ENCODE results near the gene ZNF431.
"Not testable (repeated sequence)": the region's sequence is repeated elsewhere in the genome, so short reads cannot be mapped to it uniquely, and the experiment has no call there.

The ZNF431 gene

DNA sequence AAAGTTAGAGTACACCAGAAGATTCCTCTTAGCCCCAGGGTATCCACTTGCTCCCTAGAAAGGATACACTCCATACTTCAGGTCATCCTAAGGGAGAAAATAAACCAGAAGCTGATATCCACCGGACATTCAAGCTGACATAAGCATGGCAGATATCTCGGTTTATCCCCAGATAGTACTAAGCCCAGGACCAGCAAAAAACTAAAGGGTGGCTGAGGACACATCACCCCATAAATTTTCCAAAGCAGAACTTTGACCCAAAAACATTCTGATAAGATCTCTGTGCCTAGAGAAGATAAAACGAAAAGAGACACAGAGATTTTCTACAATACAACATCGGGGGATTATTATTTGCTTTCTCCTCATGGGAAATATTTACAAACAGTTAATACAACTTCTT lies 13.9 kb upstream of the ZNF431 start:
- H3K27me3 ChIP-seq (ENCODE audit: control insufficient read depth, insufficient read depth, low read length) = no peaks in the 10 kb centered on the region
- H3K36me3 ChIP-seq (ENCODE audit: control insufficient read depth, low read depth, low read length) = no peaks in the 10 kb centered on the region
- H3K9ac ChIP-seq (ENCODE audit: low read length) = no peak overlapping the region
- H3K4me3 ChIP-seq (ENCODE audit: low read length) = no peak overlapping the region
- H3K4me1 ChIP-seq (ENCODE audit: control insufficient read depth, low read depth, low read length) = no peaks in the 10 kb centered on the region
- no peak overlapping the region for H3K27ac ChIP-seq (ENCODE audit: low read length)
- peaks cover 14% of the 10 kb centered on the region for H3K9me3 ChIP-seq (ENCODE audit: control insufficient read depth, low read depth, low read length)

DNA sequence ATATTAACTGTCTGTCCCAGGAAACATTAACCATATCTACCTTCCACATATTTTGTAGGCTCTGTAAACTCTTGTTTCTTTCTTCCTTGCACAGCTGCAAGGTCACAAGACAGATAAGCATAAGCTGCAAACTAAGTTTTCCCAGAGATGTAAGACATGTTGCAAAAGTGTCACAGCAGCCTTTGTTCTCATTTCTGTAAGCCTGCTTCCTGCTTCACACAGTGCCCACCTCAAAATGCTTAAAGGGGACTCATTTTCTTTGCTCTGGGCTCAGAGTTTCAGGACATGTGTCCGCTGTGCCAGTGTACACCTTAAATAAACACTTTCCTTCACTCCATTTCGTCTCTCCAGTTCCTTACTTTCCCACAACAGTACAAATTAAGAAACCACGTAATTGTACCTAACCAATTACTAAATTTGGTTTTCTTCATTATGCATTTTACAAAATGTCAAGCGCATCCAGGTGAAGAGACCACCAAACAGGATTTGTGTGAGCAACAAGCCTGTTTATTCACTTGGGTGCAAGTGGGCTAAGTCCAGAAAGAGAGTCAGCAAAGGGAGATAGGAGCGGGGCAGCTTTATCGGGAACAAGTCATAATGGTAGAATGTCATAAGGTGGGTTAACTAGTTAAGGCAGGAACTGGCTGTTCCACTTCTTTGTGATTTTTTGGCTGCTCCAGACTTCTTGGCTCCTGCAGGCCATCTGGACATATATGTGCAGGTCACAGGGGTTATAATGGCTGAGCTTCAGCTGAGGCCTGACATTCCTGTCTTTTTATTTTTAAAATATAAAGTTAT lies 12.7 kb upstream of the ZNF431 start:
- Histone ChIP-seq H3K36me3 (ENCODE audit: control insufficient read depth, low read depth, low read length) (no peaks in the 10 kb centered on the region), H3K27ac (ENCODE audit: low read length) (no peak overlapping the region), H3K9me3 (ENCODE audit: control insufficient read depth, low read depth, low read length) (peaks cover 14% of the 10 kb centered on the region), H3K9ac (ENCODE audit: low read length) (no peak overlapping the region), H3K4me3 (ENCODE audit: low read length) (no peak overlapping the region), H3K27me3 (ENCODE audit: control insufficient read depth, insufficient read depth, low read length) (no peaks in the 10 kb centered on the region), H3K4me1 (ENCODE audit: control insufficient read depth, low read depth, low read length) (no peaks in the 10 kb centered on the region)

DNA sequence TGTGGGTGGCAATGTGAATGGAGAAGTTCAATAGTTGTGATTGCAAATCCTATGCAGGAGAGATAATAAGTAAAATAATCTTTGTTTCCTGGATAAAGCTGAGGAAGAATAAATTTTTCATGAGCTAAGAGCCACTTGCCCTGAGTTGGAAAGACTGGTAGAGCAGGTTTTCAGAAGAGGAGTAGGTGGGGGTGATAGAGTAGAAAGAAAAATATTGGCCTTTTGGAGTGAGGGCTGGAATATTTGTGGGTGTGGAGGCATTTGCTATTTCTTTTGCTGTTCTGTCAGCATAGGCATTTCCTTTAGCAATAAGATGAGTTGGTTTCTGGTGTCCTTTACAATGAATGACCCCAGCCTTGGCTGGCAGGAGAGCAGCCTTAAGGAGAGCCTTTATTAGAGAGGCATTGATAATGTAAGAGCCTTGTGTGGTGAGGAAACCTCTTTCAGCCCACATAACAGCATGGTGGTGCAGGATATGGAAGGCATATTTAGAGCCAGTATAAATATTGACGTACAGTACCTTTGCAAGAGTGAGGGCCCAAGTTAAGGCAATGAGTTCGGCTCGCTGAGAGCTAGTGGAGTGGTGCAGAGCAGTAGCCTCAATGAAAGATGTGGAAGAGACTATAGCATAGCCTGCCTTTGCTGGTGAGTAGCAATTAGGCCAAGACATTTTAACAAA lies 11.6 kb upstream of the ZNF431 start:
- Histone ChIP-seq H3K4me1 (ENCODE audit: control insufficient read depth, low read depth, low read length) (no peaks in the 10 kb centered on the region), H3K36me3 (ENCODE audit: control insufficient read depth, low read depth, low read length) (no peaks in the 10 kb centered on the region), H3K4me3 (ENCODE audit: low read length) (no peak overlapping the region), H3K27me3 (ENCODE audit: control insufficient read depth, insufficient read depth, low read length) (no peaks in the 10 kb centered on the region), H3K27ac (ENCODE audit: low read length) (no peak overlapping the region), H3K9ac (ENCODE audit: low read length) (no peak overlapping the region), H3K9me3 (ENCODE audit: control insufficient read depth, low read depth, low read length) (peaks cover 14% of the 10 kb centered on the region)

DNA sequence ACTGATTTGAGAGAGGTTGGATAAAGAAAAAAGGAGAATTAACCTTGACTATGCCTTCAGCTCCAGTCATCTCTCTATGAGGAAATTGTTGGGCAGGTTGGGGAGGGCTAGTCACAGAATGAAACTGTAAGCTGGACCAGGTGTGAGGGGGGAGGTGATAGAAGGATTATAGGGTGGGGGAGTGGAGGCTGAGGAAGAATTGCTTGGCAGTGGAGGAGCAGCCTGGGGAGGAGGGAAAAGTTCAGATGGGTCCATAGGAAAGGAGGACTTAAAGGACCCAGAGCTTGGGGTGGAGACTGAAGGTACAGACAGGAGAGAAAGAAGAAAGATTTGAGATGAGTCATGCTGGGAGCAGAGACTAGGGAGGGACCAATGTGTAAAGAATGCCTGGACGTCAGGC lies 8.2 kb upstream of the ZNF431 start:
- Histone ChIP-seq H3K4me1 (ENCODE audit: control insufficient read depth, low read depth, low read length) (no peaks in the 10 kb centered on the region), H3K4me3 (ENCODE audit: low read length) (no peak overlapping the region), H3K9me3 (ENCODE audit: control insufficient read depth, low read depth, low read length) (peaks cover 3% of the 10 kb centered on the region), H3K27me3 (ENCODE audit: control insufficient read depth, insufficient read depth, low read length) (no peaks in the 10 kb centered on the region), H3K36me3 (ENCODE audit: control insufficient read depth, low read depth, low read length) (no peaks in the 10 kb centered on the region), H3K27ac (ENCODE audit: low read length) (no peak overlapping the region), H3K9ac (ENCODE audit: low read length) (no peak overlapping the region)

DNA sequence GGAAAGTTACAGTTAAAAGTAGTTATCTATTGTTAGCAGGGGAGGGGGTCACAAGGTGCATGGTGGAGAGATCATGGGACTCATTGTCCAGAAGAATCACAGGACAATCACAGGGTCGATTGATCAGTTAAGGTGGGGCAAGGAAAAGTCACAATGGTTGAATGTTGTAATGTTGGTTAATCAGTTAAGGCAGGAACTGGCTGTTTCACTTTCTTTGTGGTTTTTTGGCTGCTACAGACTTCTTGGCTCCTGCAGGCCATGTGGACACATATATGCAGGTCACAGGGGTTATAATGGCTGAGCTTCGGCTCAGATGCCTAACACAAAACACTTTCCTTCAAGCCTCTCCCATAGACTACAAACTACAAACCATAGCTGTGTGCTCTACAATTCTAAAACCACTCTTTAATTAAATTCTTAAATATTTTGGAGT lies 6.9 kb upstream of the ZNF431 start:
- no peak overlapping the region for H3K9ac ChIP-seq (ENCODE audit: low read length)
- no peaks in the 10 kb centered on the region for H3K9me3 ChIP-seq (ENCODE audit: control insufficient read depth, low read depth, low read length)
- H3K36me3 ChIP-seq (ENCODE audit: control insufficient read depth, low read depth, low read length) = no peaks in the 10 kb centered on the region

DNA sequence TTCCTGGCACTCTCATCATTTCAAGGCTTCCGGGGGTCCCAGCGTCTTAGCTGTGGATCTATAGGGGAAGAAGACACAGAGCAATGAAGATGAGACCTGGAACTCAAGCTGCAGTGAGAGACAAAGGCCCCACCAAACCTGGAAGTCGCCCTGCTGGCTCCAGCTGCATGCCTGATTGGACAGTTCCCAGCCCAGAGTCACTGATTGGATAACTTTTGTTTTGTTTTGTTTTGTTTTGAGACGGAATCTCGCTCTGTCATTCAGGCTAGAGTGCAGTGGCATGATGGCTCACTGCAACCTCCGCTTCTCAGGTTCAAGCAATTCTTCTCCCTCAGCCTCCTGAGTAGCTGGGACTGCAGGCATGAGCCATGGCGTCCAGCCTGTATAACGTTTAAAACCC lies 6.4 kb upstream of the ZNF431 start:
- Histone ChIP-seq H3K9me3 (ENCODE audit: control insufficient read depth, low read depth, low read length) (no peaks in the 10 kb centered on the region), H3K4me3 (ENCODE audit: low read length) (no peak overlapping the region), H3K4me1 (ENCODE audit: control insufficient read depth, low read depth, low read length) (no peaks in the 10 kb centered on the region), H3K27ac (ENCODE audit: low read length) (no peak overlapping the region), H3K9ac (ENCODE audit: low read length) (no peak overlapping the region), H3K36me3 (ENCODE audit: control insufficient read depth, low read depth, low read length) (no peaks in the 10 kb centered on the region), H3K27me3 (ENCODE audit: control insufficient read depth, insufficient read depth, low read length) (no peaks in the 10 kb centered on the region)

More for the DNA sequence above, 6.9 kb upstream of the ZNF431 start:
- Histone ChIP-seq H3K4me3 (ENCODE audit: low read length) (no peak overlapping the region), H3K27me3 (ENCODE audit: control insufficient read depth, insufficient read depth, low read length) (no peaks in the 10 kb centered on the region), H3K4me1 (ENCODE audit: control insufficient read depth, low read depth, low read length) (no peaks in the 10 kb centered on the region), H3K27ac (ENCODE audit: low read length) (no peak overlapping the region)

DNA sequence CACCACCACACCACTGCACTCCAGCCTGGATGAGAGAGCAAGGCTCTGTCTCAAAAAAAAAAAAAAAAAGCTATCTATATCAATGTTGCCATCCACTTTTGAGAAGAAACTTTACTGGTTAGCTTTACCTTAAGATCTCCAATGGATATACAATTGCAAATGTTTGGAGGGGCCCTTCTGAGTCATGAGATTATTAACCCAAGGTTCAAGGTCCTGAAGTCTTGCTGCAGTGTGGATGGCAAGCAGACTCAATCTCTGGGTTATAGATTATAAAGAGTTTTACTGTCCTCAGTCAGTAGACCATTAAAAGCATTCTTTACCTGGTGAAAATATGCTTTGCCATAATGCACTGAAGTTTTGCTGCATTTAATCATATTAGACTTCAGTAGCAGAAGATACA lies 3.7 kb upstream of the ZNF431 start:
- no peaks in the 10 kb centered on the region for H3K4me1 ChIP-seq (ENCODE audit: control insufficient read depth, low read depth, low read length)

DNA sequence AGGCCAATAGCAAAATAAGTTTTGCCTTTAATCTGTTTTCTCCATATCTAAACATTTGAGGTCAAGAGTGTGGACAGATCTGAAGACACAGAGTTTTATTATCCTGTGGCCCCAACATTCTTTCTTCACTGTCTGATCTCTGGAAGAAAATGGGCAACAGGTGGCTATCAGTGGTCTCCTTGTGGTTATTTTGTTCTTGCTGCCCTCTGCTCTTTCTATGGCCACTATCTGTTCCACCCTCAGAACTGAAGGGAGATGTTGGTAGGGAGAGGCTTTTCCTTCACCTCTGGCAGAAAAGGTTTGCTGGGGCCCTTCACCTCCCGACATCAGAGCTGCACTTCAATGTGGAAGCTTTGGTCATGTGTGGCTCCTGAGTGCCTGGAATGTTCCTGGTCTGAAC lies 834 bp upstream of the ZNF431 start:
- H3K4me3 ChIP-seq (ENCODE audit: low read length); H3K9ac ChIP-seq (ENCODE audit: low read length); H3K27me3 ChIP-seq (ENCODE audit: control insufficient read depth, insufficient read depth, low read length); H3K9me3 ChIP-seq (ENCODE audit: control insufficient read depth, low read depth, low read length); H3K27ac ChIP-seq (ENCODE audit: low read length); H3K4me1 ChIP-seq (ENCODE audit: control insufficient read depth, low read depth, low read length): not testable (repeated sequence)
- H3K36me3 ChIP-seq (ENCODE audit: control insufficient read depth, low read depth, low read length) = peaks cover 27% of the 10 kb centered on the region

More for the DNA sequence above, 3.7 kb upstream of the ZNF431 start:
- Histone ChIP-seq H3K36me3 (ENCODE audit: control insufficient read depth, low read depth, low read length) (no peaks in the 10 kb centered on the region), H3K27me3 (ENCODE audit: control insufficient read depth, insufficient read depth, low read length) (no peaks in the 10 kb centered on the region), H3K9ac (ENCODE audit: low read length) (no peak overlapping the region), H3K27ac (ENCODE audit: low read length) (no peak overlapping the region), H3K4me3 (ENCODE audit: low read length) (no peak overlapping the region), H3K9me3 (ENCODE audit: control insufficient read depth, low read depth, low read length) (no peaks in the 10 kb centered on the region)

DNA sequence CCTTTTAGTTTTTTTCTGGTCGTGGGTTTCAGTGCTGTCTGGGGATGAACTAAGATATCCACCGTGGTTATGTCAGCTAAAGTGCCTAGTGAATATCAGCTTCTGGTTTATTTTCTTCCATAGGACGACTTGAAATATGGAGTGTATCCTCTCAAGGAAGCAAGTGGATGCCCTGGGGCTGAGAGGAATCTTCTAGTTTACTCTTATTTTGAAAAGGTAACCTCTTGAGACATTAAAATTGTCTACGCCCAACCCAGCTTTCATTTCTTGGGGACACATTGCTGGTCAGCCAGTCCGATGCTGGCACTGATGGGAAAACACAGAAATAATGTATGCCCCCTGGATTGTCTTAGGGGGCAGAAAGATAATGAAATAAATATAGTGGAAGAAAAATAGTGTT lies 1.6 kb downstream of the ZNF431 start:
- Histone ChIP-seq H3K9me3 (ENCODE audit: control insufficient read depth, low read depth, low read length) (peaks cover 17% of the 10 kb centered on the region), H3K36me3 (ENCODE audit: control insufficient read depth, low read depth, low read length) (peaks cover 51% of the 10 kb centered on the region)

DNA sequence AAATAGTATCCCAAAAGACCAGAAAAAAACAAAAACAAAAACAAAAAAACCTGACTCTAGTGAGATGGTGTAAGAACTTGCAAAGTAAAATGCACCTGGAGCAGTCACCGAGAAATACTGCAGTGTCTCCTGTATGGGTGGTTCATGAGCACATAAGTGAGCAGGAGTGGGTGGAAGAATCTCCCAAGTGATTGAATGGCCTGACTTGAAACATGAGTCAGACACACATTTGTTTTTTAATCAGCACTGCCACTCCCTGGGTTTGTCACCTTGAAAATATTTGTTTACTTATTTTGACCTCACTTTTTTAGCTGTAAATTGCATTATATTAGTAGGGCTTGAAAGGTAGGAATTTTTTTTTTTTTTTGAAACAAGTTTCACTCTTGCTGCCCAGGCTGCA lies 2.0 kb downstream of the ZNF431 start:
- H3K36me3 ChIP-seq (ENCODE audit: control insufficient read depth, low read depth, low read length) = peaks cover 55% of the 10 kb centered on the region
- H3K9me3 ChIP-seq (ENCODE audit: control insufficient read depth, low read depth, low read length) = peaks cover 21% of the 10 kb centered on the region
- H3K4me3 ChIP-seq (ENCODE audit: low read length) = no peak overlapping the region
- H3K27ac ChIP-seq (ENCODE audit: low read length) = no peak overlapping the region
- H3K4me1 ChIP-seq (ENCODE audit: control insufficient read depth, low read depth, low read length) = no peaks in the 10 kb centered on the region
- no peak overlapping the region for H3K9ac ChIP-seq (ENCODE audit: low read length)
- H3K27me3 ChIP-seq (ENCODE audit: control insufficient read depth, insufficient read depth, low read length) = no peaks in the 10 kb centered on the region

More for the DNA sequence above, 1.6 kb downstream of the ZNF431 start:
- no peak overlapping the region for H3K9ac ChIP-seq (ENCODE audit: low read length)
- H3K27me3 ChIP-seq (ENCODE audit: control insufficient read depth, insufficient read depth, low read length) = no peaks in the 10 kb centered on the region
- no peaks in the 10 kb centered on the region for H3K4me1 ChIP-seq (ENCODE audit: control insufficient read depth, low read depth, low read length)
- peak overlapping the region; percentile 94 for H3K4me3 ChIP-seq (ENCODE audit: low read length)
- H3K27ac ChIP-seq (ENCODE audit: low read length) = no peak overlapping the region

DNA sequence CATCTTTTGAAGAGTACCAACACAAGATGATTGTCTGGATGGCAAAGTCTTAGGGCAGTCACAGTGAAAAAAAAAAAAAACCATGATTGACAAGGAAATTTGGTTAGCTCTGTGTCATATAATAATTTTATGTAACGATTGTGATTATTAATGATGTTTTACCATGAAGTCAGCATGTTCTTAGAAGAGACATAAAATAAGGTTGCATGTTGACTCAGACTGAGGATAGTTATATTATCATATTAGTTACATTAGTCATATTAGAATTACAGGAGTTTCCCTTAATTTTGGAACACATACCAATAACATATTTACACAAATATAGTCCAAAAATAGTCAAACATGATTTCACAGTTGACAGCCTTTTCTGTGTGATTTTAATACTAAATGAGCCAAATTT lies 5.7 kb downstream of the ZNF431 start:
- Histone ChIP-seq H3K27me3 (ENCODE audit: control insufficient read depth, insufficient read depth, low read length) (no peaks in the 10 kb centered on the region), H3K9ac (ENCODE audit: low read length) (no peak overlapping the region), H3K4me1 (ENCODE audit: control insufficient read depth, low read depth, low read length) (no peaks in the 10 kb centered on the region), H3K9me3 (ENCODE audit: control insufficient read depth, low read depth, low read length) (peaks cover 22% of the 10 kb centered on the region), H3K36me3 (ENCODE audit: control insufficient read depth, low read depth, low read length) (peaks cover 88% of the 10 kb centered on the region), H3K4me3 (ENCODE audit: low read length) (no peak overlapping the region), H3K27ac (ENCODE audit: low read length) (no peak overlapping the region)

DNA sequence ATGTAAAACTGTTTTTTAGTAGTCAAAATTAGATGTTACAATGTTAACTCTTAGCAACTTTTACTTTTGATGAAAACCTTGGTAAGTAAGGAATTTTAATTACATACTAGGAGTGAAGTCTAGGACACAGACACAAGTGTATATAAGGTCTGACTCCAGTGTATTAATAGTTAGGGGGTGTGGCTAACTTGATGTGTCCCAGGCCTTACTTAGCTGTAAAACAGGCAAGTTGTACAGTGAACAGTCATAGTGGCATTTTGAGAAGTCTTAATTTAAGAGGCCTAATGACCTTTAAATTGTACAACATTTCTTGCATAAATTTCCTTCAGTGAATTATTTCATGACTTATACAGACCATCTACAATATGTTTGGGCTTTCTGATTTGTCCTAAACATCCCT lies 6.8 kb downstream of the ZNF431 start:
- Histone ChIP-seq H3K27ac (ENCODE audit: low read length) (no peak overlapping the region), H3K36me3 (ENCODE audit: control insufficient read depth, low read depth, low read length) (peaks cover 91% of the 10 kb centered on the region), H3K9me3 (ENCODE audit: control insufficient read depth, low read depth, low read length) (peaks cover 22% of the 10 kb centered on the region), H3K4me3 (ENCODE audit: low read length) (no peak overlapping the region), H3K9ac (ENCODE audit: low read length) (no peak overlapping the region), H3K4me1 (ENCODE audit: control insufficient read depth, low read depth, low read length) (no peaks in the 10 kb centered on the region), H3K27me3 (ENCODE audit: control insufficient read depth, insufficient read depth, low read length) (no peaks in the 10 kb centered on the region)
